ENCODE results near the gene RGR.

The RGR gene

DNA sequence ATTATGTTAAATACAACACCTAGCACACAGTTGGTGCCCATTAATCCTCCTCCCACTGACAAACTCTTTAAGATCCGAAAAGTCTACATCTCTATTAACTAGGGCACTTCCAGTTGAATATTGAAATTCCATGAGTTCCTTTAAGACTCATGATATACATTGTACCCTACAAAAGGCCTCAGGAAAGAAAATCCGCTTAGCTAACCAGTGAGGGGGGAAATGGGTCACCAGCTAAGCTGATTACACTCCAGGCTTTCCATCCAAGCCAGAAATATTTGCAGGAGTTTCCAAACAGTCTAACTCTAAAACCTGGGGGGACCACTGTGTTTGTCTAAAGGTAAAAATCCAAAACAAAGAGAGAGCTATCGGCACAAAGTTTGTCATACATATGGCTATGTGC lies 18.2 kb upstream of the RGR start:
- no peak for DNase-seq (ENCODE audit: low read depth, low spot score)
- TF ChIP-seq, protein P1, sequence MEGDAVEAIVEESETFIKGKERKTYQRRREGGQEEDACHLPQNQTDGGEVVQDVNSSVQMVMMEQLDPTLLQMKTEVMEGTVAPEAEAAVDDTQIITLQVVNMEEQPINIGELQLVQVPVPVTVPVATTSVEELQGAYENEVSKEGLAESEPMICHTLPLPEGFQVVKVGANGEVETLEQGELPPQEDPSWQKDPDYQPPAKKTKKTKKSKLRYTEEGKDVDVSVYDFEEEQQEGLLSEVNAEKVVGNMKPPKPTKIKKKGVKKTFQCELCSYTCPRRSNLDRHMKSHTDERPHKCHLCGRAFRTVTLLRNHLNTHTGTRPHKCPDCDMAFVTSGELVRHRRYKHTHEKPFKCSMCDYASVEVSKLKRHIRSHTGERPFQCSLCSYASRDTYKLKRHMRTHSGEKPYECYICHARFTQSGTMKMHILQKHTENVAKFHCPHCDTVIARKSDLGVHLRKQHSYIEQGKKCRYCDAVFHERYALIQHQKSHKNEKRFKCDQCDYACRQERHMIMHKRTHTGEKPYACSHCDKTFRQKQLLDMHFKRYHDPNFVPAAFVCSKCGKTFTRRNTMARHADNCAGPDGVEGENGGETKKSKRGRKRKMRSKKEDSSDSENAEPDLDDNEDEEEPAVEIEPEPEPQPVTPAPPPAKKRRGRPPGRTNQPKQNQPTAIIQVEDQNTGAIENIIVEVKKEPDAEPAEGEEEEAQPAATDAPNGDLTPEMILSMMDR (IDR thresholded peaks at IDR 0.05; ENCODE audit: insufficient read depth, low read length, missing control alignments), result no peak
- POLR2A ChIA-PET, result no interaction called here
- CTCF ChIA-PET, result no interaction called here
- no peak overlapping the region for H3K4me3 ChIP-seq (ENCODE audit: low read depth, low read length)

DNA sequence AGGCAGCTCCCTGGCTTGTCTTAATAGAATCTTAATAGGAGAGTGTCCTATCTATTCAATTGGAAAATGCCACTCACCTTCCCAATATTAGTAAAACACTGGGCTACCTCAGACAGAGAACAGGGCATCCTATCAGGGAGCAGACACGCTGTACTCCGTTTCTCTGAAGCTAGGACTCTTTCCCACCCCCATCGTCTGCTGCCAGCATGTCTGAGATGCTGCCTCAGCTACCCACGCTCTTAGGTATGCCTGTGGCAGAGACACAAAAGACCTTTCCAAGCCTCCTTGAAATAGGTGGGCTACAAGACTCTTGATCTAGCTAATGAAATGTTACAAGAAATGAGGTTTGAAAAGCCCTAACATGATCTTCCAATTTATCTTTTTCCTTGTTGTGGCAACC lies 17.0 kb upstream of the RGR start:
- H3K4me3 ChIP-seq (ENCODE audit: low read depth, low read length), result no peak overlapping the region
- TF ChIP-seq, protein P1 (IDR thresholded peaks at IDR 0.05; ENCODE audit: insufficient read depth, low read length, missing control alignments), result no peak
- no peak for DNase-seq (ENCODE audit: low read depth, low spot score)
- ChIA-PET POLR2A (no interaction called here), CTCF (no interaction called here)

- ChIA-PET CTCF (no interaction called here), POLR2A (no interaction called here)
- no peak overlapping the region for H3K4me3 ChIP-seq (ENCODE audit: low read depth, low read length)
- TF ChIP-seq, protein P1 (IDR thresholded peaks at IDR 0.05; ENCODE audit: insufficient read depth, low read length, missing control alignments), result no peak
- no peak for DNase-seq (ENCODE audit: low read depth, low spot score)
Measured at GRCh38 chr10:84230359-84230758, 14.5 kb upstream of the RGR start.

GRCh38 chr10:84232376-84232775 lies 12.5 kb upstream of the RGR start:
- TF ChIP-seq, protein P1 (IDR thresholded peaks at IDR 0.05; ENCODE audit: insufficient read depth, low read length, missing control alignments), result no peak
- DNase-seq (ENCODE audit: low read depth, low spot score), result no peak
- ChIA-PET POLR2A (no interaction called here), CTCF (no interaction called here)
- H3K4me3 ChIP-seq (ENCODE audit: low read depth, low read length), result no peak overlapping the region

- H3K4me3 ChIP-seq (ENCODE audit: low read depth, low read length), result no peak overlapping the region
- ChIA-PET POLR2A (no interaction called here), CTCF (no interaction called here)
- TF ChIP-seq, protein P1 (IDR thresholded peaks at IDR 0.05; ENCODE audit: insufficient read depth, low read length, missing control alignments), result no peak
- no peak for DNase-seq (ENCODE audit: low read depth, low spot score)
Measured at GRCh38 chr10:84233940-84234339, 10.9 kb upstream of the RGR start.

DNA sequence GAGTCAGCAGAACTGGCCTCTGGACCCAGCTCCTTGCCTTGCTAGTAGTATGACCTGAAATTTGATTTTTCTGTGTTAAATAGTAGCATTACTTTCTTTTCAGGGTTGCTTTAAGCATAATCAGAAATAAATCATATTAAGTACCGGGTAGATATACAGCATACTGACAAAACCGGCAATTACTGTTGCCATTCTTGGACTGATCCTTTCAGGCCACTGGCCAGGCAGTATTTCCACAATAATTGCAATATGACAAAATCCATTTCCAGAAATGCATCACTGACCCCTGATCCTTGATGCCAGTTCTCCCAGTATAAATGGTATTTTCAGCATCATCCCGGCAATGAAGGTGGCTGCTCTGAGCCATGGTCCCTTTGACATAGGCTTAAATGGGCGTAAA lies 10.4 kb upstream of the RGR start:
- TF ChIP-seq, protein P1 (IDR thresholded peaks at IDR 0.05; ENCODE audit: insufficient read depth, low read length, missing control alignments), result no peak
- ChIA-PET CTCF (no interaction called here), POLR2A (no interaction called here)
- no peak overlapping the region for H3K4me3 ChIP-seq (ENCODE audit: low read depth, low read length)
- DNase-seq (ENCODE audit: low read depth, low spot score), result no peak

Data from AG04449 (cell line).